ENCODE results near the gene IVL.

The IVL gene

GRCh38 chr1:152907686-152908601, at the start of gene IVL:
Gene IVL (plus strand): TSS chr1:152908546. CDS start chr1:152909798, 1,252 bp downstream.
- no peak for DNase-seq

GRCh38 chr1:152859696-152860095, 48.6 kb upstream of the IVL start, which contains the start of gene LCE7A:
Gene LCE7A (plus strand): TSS chr1:152859996. CDS start chr1:152860698, 702 bp downstream.
- in situ Hi-C loops (cut with HindIII; ENCODE audit: low pct_ligation_motif_present, low pct_unique_long_range_greater_than_20kb, low sequenced_read_pairs) = no loop called here
- no peak for DNase-seq

More at GRCh38 chr1:152907686-152908601, at the start of gene IVL:
- in situ Hi-C loops (cut with HindIII; ENCODE audit: low pct_ligation_motif_present, low pct_unique_long_range_greater_than_20kb, low sequenced_read_pairs) = no loop called here

GRCh38 chr1:152860129-152860528, 48.2 kb upstream of the IVL start:
- in situ Hi-C loops (cut with HindIII; ENCODE audit: low pct_ligation_motif_present, low pct_unique_long_range_greater_than_20kb, low sequenced_read_pairs) = no loop called here
- no peak for DNase-seq

- in situ Hi-C loops (cut with HindIII; ENCODE audit: low pct_ligation_motif_present, low pct_unique_long_range_greater_than_20kb, low sequenced_read_pairs) = no loop called here
- no peak for DNase-seq
Observed at GRCh38 chr1:152861374-152861773, 47.0 kb upstream of the IVL start.

GRCh38 chr1:152864443-152864842, 43.9 kb upstream of the IVL start:
- DNase-seq = no peak
- in situ Hi-C loops (cut with HindIII; ENCODE audit: low pct_ligation_motif_present, low pct_unique_long_range_greater_than_20kb, low sequenced_read_pairs) = no loop called here

- DNase-seq = no peak
- in situ Hi-C loops (cut with HindIII; ENCODE audit: low pct_ligation_motif_present, low pct_unique_long_range_greater_than_20kb, low sequenced_read_pairs) = no loop called here
Observed at GRCh38 chr1:152866321-152866720, 42.0 kb upstream of the IVL start.

- DNase-seq = peak; percentile 74
- in situ Hi-C loops (cut with HindIII; ENCODE audit: low pct_ligation_motif_present, low pct_unique_long_range_greater_than_20kb, low sequenced_read_pairs) = no loop called here
Observed at GRCh38 chr1:152869808-152870419, 38.4 kb upstream of the IVL start.

GRCh38 chr1:152870831-152871730, 37.3 kb upstream of the IVL start:
- in situ Hi-C loops (cut with HindIII; ENCODE audit: low pct_ligation_motif_present, low pct_unique_long_range_greater_than_20kb, low sequenced_read_pairs) = no loop called here
- DNase-seq = peak; percentile 54

- in situ Hi-C loops (cut with HindIII; ENCODE audit: low pct_ligation_motif_present, low pct_unique_long_range_greater_than_20kb, low sequenced_read_pairs) = no loop called here
- DNase-seq = no peak
Observed at GRCh38 chr1:152871731-152872126, 36.6 kb upstream of the IVL start.

- DNase-seq = no peak
- in situ Hi-C loops (cut with HindIII; ENCODE audit: low pct_ligation_motif_present, low pct_unique_long_range_greater_than_20kb, low sequenced_read_pairs) = no loop called here
Observed at GRCh38 chr1:152873495-152873894, 34.9 kb upstream of the IVL start.

- in situ Hi-C loops (cut with HindIII; ENCODE audit: low pct_ligation_motif_present, low pct_unique_long_range_greater_than_20kb, low sequenced_read_pairs) = no loop called here
- no peak for DNase-seq
Observed at GRCh38 chr1:152876827-152877226, 31.5 kb upstream of the IVL start.

- in situ Hi-C loops (cut with HindIII; ENCODE audit: low pct_ligation_motif_present, low pct_unique_long_range_greater_than_20kb, low sequenced_read_pairs) = no loop called here
- DNase-seq = peak; percentile 26
Observed at GRCh38 chr1:152878042-152878441, 30.3 kb upstream of the IVL start, which contains the start of gene SMCP. Gene SMCP (plus strand): TSS chr1:152878322. CDS start chr1:152884423, 6,101 bp downstream.

GRCh38 chr1:152879559-152880198, 28.7 kb upstream of the IVL start:
- no peak for DNase-seq
- in situ Hi-C loops (cut with HindIII; ENCODE audit: low pct_ligation_motif_present, low pct_unique_long_range_greater_than_20kb, low sequenced_read_pairs) = no loop called here

- in situ Hi-C loops (cut with HindIII; ENCODE audit: low pct_ligation_motif_present, low pct_unique_long_range_greater_than_20kb, low sequenced_read_pairs) = no loop called here
Observed at GRCh38 chr1:152880316-152880715, 28.0 kb upstream of the IVL start.

GRCh38 chr1:152880907-152881306, 27.4 kb upstream of the IVL start:
- DNase-seq = no peak
- in situ Hi-C loops (cut with HindIII; ENCODE audit: low pct_ligation_motif_present, low pct_unique_long_range_greater_than_20kb, low sequenced_read_pairs) = no loop called here

More at GRCh38 chr1:152880316-152880715, 28.0 kb upstream of the IVL start:
- DNase-seq = no peak

- no peak for DNase-seq
- in situ Hi-C loops (cut with HindIII; ENCODE audit: low pct_ligation_motif_present, low pct_unique_long_range_greater_than_20kb, low sequenced_read_pairs) = no loop called here
Observed at GRCh38 chr1:152884085-152884484, 24.3 kb upstream of the IVL start.

GRCh38 chr1:152884506-152884905, 23.8 kb upstream of the IVL start:
- in situ Hi-C loops (cut with HindIII; ENCODE audit: low pct_ligation_motif_present, low pct_unique_long_range_greater_than_20kb, low sequenced_read_pairs) = no loop called here
- no peak for DNase-seq

- in situ Hi-C loops (cut with HindIII; ENCODE audit: low pct_ligation_motif_present, low pct_unique_long_range_greater_than_20kb, low sequenced_read_pairs) = no loop called here
- DNase-seq = no peak
Observed at GRCh38 chr1:152884966-152885624, 23.3 kb upstream of the IVL start.
